A375 (cell line): ENCODE results near the gene EXOC3L1. TPM values are rescaled to one million over a fixed set of nuclear protein-coding genes. Genes with fewer than 3 reads are reported as not detected.

ENCODE experiments used
- small RNA-seq: library from RNA; depleted of rRNA; stranded (forward); fragments of <200 nt; gene quantifications from one replicate; pipeline ENCODE3, GENCODE V24; 2014
- total RNA-seq: library from RNA; depleted of rRNA; stranded (reverse); fragments of >200 nt; shearing (Covaris generic); gene quantifications from 2 replicates; pipeline ENCODE4 v1.2.3, GENCODE V29; 2014; rRNA removed

EXOC3L1 gene
- 0.13 TPM in 1 of 2 replicates, not detected in the other for total RNA-seq

GRCh38 chr16:67190041-67190440 lies at the start of gene EXOC3L1:
Gene EXOC3L1, minus strand, starts transcription at chr16:67190136. Its CDS starts 460 bp downstream, at chr16:67189676.

GRCh38 chr16:67226804-67227566 lies 37.0 kb upstream of the EXOC3L1 start, which contains the start of gene TMEM208:
Gene TMEM208, plus strand, starts transcription at chr16:67227130. Its CDS starts 89 bp downstream, at chr16:67227219.

GRCh38 chr16:67199011-67199807 lies 9.3 kb upstream of the EXOC3L1 start, which contains the start of gene ELMO3:
Gene ELMO3, plus strand, starts transcription at chr16:67199131. Its CDS starts 196 bp downstream, at chr16:67199327.

GRCh38 chr16:67191995-67192681 lies 2.2 kb upstream of the EXOC3L1 start, which contains the start of gene E2F4:
Gene E2F4, plus strand, starts transcription at chr16:67192155. Its CDS starts 73 bp downstream, at chr16:67192228.

GRCh38 chr16:67183627-67184452 lies 6.1 kb downstream of the EXOC3L1 start, which contains the start of gene MATCAP1:
Gene MATCAP1, minus strand, starts transcription at chr16:67183963. Its CDS starts 3,353 bp downstream, at chr16:67180610.

GRCh38 chr16:67170168-67170948 lies 19.6 kb downstream of the EXOC3L1 start, which contains the start of gene NOL3:
Gene NOL3, plus strand, starts transcription at chr16:67170538.

GRCh38 chr16:67164599-67165061 lies 25.3 kb downstream of the EXOC3L1 start, which contains the start of gene HSF4:
Gene HSF4, plus strand, starts transcription at chr16:67164745. Its CDS starts 67 bp downstream, at chr16:67164812.

GRCh38 chr16:67150833-67151396 lies 39.0 kb downstream of the EXOC3L1 start, which contains the start of gene B3GNT9:
Gene B3GNT9, minus strand, starts transcription at chr16:67150998. Its CDS starts 513 bp downstream, at chr16:67150485.

Small RNA genes within 50 kb of the gene (small RNA-seq; reads per million reads assigned to genes)
- 0.33 reads per million for gene MIR328

Other genes starting within 250 kb of the EXOC3L1 start
- gene CES3, start 228.9 kb downstream of the EXOC3L1 start, total RNA-seq, result 1.3 and 4.5 TPM in 2 replicates
- 0.72 TPM in 1 of 2 replicates, not detected in the other for gene CES4A, start 201.5 kb downstream of the EXOC3L1 start, total RNA-seq
- gene CBFB, start 161.0 kb downstream of the EXOC3L1 start, total RNA-seq, result 123 and 128 TPM in 2 replicates
- 8.0 and 10.1 TPM in 2 replicates for gene PHAF1, start 80.2 kb downstream of the EXOC3L1 start, total RNA-seq
- gene B3GNT9, start 39.1 kb downstream of the EXOC3L1 start, total RNA-seq, result 0.42 and 0.45 TPM in 2 replicates
- 9.9 and 11.5 TPM in 2 replicates for gene TRADD, start 30.2 kb downstream of the EXOC3L1 start, total RNA-seq
- gene FBXL8, start 30.2 kb downstream of the EXOC3L1 start, total RNA-seq, result 9.3 and 17.5 TPM in 2 replicates
- 16.1 and 23.6 TPM in 2 replicates for gene HSF4, start 25.4 kb downstream of the EXOC3L1 start, total RNA-seq
- gene NOL3, start 19.6 kb downstream of the EXOC3L1 start, total RNA-seq, result 35.3 and 38.1 TPM in 2 replicates
- 24.4 and 25.3 TPM in 2 replicates for gene MATCAP1, start 6.2 kb downstream of the EXOC3L1 start, total RNA-seq
- gene E2F4, start 2.0 kb upstream of the EXOC3L1 start, total RNA-seq, result 175 and 180 TPM in 2 replicates
- 1.6 and 3.5 TPM in 2 replicates for gene ELMO3, start 9.0 kb upstream of the EXOC3L1 start, total RNA-seq
- 56.0 and 80.0 TPM in 2 replicates for gene TMEM208, start 37.0 kb upstream of the EXOC3L1 start, total RNA-seq
- gene FHOD1, start 57.3 kb upstream of the EXOC3L1 start, total RNA-seq, result 46.7 and 52.4 TPM in 2 replicates
- 2.5 and 2.9 TPM in 2 replicates for gene SLC9A5, start 58.8 kb upstream of the EXOC3L1 start, total RNA-seq
- 23.7 and 26.2 TPM in 2 replicates for gene PLEKHG4, start 89.4 kb upstream of the EXOC3L1 start, total RNA-seq
- not detected in 2 replicates for gene KCTD19, start 136.6 kb upstream of the EXOC3L1 start, total RNA-seq
- not detected in 2 replicates for gene LRRC36, start 136.7 kb upstream of the EXOC3L1 start, total RNA-seq
- 0.64 and 1.7 TPM in 2 replicates for gene TPPP3, start 203.4 kb upstream of the EXOC3L1 start, total RNA-seq
- 1.4 TPM in 1 of 2 replicates, not detected in the other for gene ZDHHC1, start 226.3 kb upstream of the EXOC3L1 start, total RNA-seq
- gene HSD11B2, start 241.0 kb upstream of the EXOC3L1 start, total RNA-seq, result 1.1 TPM in 1 of 2 replicates, not detected in the other